HTERT RPE-1 (cell line): ENCODE results near the gene RNF187.

ENCODE experiments used
- in situ Hi-C: fragments of 300-500 bp; cut with MboI; formaldehyde crosslinking; loops from 4 replicates; pipeline ENCODE4 v1.14.3; 2020; ENCODE audit warnings: low sequenced_read_pairs

The RNF187 gene

GRCh38 chr1:228508840-228509415 lies 21.7 kb downstream of the RNF187 start:
- in situ Hi-C loops: no loop called here

- in situ Hi-C loops: no loop called here
Observed at GRCh38 chr1:228510101-228510802, 23.1 kb downstream of the RNF187 start.

GRCh38 chr1:228510803-228511413 lies 23.7 kb downstream of the RNF187 start:
- in situ Hi-C loops: no loop called here

GRCh38 chr1:228511546-228512445 lies 24.6 kb downstream of the RNF187 start:
- in situ Hi-C loops: no loop called here

- in situ Hi-C loops: no loop called here
Observed at GRCh38 chr1:228512781-228513198, 25.6 kb downstream of the RNF187 start.

- in situ Hi-C loops: no loop called here
Observed at GRCh38 chr1:228513236-228513900, 26.2 kb downstream of the RNF187 start.

GRCh38 chr1:228514421-228514820 lies 27.2 kb downstream of the RNF187 start:
- in situ Hi-C loops: no loop called here

GRCh38 chr1:228515200-228515834 lies 28.1 kb downstream of the RNF187 start:
- in situ Hi-C loops: no loop called here

GRCh38 chr1:228517655-228518054 lies 30.5 kb downstream of the RNF187 start:
- in situ Hi-C loops: no loop called here

GRCh38 chr1:228527596-228527995 lies 40.4 kb downstream of the RNF187 start:
- in situ Hi-C loops: no loop called here

- in situ Hi-C loops: no loop called here
Observed at GRCh38 chr1:228528612-228529011, 41.4 kb downstream of the RNF187 start.

- in situ Hi-C loops: no loop called here
Observed at GRCh38 chr1:228530086-228530758, 43.0 kb downstream of the RNF187 start.

- in situ Hi-C loops: no loop called here
Observed at GRCh38 chr1:228530951-228531731, 44.0 kb downstream of the RNF187 start.

- in situ Hi-C loops: no loop called here
Observed at GRCh38 chr1:228538831-228539230, 51.6 kb downstream of the RNF187 start.

- in situ Hi-C loops: no loop called here
Observed at GRCh38 chr1:228540161-228540917, 53.2 kb downstream of the RNF187 start.

- in situ Hi-C loops: no loop called here
Observed at GRCh38 chr1:228541725-228542124, 54.5 kb downstream of the RNF187 start.

GRCh38 chr1:228542376-228542775 lies 55.2 kb downstream of the RNF187 start:
- in situ Hi-C loops: no loop called here

- in situ Hi-C loops: no loop called here
Observed at GRCh38 chr1:228542981-228543380, 55.8 kb downstream of the RNF187 start.
